COLO829 (cell line): ENCODE results near the gene DAB2.

Experiments
- DNase-seq: peaks from one replicate; pipeline ENCODE4 v3.0.0; 2012; ENCODE audit warnings: low spot score

Gene DAB2

DNA sequence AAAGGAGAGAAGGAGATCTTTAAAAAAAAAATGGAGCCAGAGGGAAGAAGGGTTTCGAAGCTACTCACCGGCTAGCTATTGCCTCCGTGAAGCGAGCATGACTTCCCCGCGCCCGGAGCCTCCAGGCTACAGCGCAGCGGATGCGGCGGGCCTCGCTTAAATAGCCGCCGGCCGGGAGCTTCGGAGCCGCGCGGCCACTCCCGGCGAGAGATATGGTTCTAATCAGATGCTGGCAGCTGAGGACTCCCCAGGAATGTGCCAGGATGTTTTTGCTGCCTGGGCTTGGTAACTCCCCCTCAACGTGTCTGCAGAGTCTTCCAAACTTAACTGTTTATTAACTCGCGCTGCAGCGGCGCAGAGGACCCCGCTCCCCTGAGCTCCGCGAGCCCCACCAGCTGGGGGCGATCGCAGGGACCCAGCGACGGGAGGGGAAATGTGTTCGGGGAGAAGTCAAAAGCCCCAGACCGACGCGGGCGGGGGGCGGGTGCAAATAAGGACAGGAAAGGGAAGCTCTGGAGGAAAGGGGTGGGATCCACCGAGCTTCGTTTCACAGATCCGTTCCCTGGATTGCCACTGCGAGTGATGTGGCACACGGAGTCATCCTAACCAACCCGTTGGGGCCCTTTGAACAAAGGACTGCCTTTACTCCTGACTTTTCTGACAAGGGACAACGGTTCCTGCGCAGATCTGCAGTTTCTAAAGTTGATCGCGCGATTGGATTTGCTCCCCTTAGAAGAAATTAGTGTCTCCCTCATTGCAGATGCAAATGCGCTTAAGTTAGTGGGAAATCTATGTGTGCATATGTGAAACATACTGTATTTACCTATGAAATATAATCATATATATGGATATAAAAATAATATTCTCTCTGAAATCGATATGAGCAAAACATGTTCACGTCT lies at the start of gene DAB2:
Gene DAB2, minus strand, starts transcription at position 245 of the 902 bp plus-strand sequence. CDS start 30,660 bp downstream, outside the sequence.
- peak; percentile 65 for DNase-seq

- no peak for DNase-seq
Measured at GRCh38 chr5:39473156-39473775, 48.5 kb upstream of the DAB2 start.

DNA sequence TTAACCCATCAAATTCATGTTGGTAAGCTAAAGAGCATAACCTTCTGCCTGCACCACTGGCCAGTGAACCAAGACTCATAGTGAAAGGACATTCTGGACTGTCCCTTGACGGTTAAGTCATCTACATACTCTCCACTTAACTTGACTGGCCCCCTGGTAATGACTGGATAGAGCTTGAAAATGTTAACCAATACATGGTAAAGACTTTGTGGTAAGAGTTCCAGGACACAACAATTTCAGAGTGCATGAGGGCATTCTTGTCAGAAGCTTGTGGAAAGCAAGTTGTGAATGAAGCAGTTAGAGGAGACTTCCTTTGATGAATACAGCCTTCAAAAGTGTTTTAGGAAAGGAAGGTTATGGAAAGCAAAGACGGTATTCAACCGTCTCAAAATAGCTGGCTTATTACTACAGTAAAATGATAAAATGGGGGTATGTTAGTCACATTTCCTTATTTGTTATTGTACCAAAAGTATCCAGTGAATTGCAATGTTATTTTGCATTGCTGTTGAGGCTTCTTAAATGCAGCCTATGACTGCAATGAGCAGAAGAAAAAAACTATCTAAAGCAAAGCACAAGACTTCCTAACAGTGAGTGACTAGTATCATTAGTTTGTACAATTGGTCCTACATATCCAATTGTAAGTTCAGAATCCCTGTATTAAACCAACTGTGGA lies 47.2 kb upstream of the DAB2 start:
- no peak for DNase-seq

DNA sequence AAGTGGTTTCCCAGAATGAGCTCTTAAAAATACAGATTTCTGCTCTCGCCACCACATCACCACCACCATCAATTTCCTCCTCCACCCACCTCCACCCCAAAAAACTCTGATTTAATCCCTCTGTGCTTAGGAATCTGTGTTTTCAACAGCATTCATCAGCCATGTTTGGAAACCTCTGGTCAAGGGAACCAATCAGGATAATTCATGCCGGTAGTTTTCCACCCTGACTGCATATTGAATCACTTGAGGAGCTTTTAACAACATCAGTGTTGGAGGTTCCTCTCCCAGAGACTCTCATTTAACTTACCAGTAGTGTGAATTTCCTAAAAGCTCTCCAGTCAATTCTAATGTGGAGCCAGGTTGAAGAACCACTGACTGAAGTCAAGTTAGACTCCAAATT lies 46.0 kb upstream of the DAB2 start:
- DNase-seq, result no peak

DNA sequence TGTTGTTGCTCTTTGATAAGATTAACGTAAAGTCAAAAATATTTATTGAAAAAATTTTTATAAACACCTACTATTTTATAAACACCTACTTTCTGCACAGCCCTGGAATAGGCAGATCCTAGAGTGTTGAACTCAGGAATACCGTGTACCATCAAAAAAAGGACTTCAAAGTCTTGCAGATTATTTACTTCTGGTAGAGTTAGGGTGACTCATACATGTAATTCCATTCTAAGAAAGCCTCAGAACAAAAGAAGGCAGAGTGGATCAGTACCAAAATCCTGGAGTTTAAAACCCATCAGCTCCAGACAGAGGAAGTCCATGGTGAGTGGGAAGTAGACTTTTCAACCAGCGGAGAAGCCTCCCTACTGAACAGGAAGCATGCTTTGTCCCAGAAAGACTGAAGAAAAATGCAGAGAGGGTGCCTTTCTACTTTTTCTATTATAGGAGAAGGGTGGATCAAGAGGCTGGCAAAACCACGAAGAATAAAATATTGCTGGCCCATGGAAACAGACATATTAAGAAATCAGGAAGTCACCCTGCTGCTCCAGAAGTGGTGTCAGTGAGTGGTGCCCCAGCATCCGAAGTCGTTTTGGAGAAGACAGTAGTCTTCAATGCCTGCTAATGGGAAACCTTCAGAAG lies 45.1 kb upstream of the DAB2 start:
- no peak for DNase-seq

DNA sequence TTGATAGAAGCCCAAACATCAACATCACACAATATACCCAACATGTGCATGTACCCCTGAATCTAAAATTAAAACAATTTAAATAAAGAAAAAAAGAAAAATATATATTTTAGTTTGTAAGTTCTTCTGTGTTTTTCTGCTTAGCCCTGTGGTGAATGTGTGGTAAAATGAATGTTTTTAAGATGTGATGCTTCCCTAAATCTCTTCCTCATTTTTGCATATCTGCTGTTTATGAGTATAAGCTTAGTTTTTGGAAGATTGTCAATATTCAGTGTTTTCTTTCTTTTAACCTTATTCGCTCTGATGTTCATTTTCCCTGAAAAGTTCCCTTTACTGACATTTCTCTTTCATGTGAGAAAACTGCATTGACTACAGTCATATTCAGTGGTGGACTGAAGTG lies 44.4 kb upstream of the DAB2 start:
- DNase-seq, result no peak

GRCh38 chr5:39466846-39467245 lies 42.1 kb upstream of the DAB2 start:
- DNase-seq, result no peak

- no peak for DNase-seq
Measured at GRCh38 chr5:39465843-39466242, 41.1 kb upstream of the DAB2 start.

- no peak for DNase-seq
Measured at GRCh38 chr5:39465097-39465496, 40.3 kb upstream of the DAB2 start.

GRCh38 chr5:39464088-39464487 lies 39.3 kb upstream of the DAB2 start:
- DNase-seq, result no peak

DNA sequence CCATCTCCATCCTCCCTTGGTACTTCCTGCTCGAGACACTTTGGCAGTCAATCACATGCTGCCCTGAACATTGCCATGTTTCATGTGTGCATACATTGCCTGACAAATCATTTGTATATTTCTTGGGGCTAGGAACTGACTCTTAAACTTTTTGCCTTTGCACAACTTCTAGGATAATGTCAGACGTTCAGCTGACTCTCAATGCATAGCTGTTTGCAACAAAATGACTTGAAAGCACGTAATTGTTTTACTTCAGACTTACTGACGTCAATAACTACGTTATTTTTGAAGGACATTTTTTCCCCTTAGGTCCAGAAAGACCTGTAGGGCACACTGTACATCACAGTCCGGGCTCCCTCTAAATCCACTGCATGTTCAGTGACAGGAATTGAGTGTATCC lies 37.4 kb upstream of the DAB2 start:
- no peak for DNase-seq

DNA sequence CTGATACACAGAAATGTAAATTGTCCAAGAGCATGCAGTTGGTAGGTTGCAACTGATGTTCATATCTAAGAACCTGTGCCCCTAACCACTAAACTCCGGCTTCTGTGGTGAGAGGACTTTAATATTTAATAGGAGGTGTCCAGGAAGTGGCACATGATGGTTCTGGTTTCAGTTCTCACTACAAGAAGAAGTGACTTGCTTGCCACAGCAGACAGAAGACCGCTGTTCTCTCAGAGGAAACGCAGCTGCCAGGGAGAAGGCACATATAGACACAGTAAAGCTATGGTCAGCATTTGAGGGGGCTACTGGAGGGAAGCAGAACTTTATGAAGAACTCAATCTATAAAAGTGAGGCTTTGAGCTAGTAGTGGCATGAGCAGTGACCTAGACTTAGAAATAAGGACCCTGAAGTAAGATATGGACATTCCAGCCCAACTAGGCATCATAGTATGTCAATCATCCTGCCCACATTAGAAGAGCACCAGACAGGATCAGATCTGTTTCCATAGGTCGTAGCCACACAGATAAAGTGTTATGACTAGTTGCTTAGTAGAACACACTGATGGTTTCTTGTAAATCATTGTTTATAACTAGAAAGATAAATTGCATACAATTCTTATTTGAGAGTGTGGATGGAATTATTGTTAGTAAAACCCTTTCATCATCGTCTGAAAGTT lies 36.4 kb upstream of the DAB2 start:
- no peak for DNase-seq

DNA sequence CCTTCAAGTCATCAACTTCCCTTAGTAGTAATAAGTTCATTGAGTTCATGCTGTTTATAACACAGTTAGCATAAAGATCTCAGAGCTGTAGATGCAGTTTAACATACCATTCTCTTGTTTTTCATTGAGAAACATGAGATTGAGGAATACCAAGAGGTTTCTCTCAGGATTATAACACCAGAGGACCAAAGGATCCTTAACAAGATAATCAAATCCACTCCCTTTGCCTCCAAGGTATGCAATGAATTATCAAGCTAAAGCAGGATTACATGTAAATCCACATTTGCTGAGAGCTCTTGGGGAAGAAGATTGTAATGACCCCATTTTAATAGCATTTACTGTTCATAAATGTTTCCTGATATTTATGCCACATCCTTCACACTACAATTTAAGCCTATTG lies 35.1 kb upstream of the DAB2 start:
- DNase-seq, result no peak

GRCh38 chr5:39459071-39459470 lies 34.3 kb upstream of the DAB2 start:
- DNase-seq, result no peak

- no peak for DNase-seq
Measured at GRCh38 chr5:39455645-39456044, 30.9 kb upstream of the DAB2 start.

DNA sequence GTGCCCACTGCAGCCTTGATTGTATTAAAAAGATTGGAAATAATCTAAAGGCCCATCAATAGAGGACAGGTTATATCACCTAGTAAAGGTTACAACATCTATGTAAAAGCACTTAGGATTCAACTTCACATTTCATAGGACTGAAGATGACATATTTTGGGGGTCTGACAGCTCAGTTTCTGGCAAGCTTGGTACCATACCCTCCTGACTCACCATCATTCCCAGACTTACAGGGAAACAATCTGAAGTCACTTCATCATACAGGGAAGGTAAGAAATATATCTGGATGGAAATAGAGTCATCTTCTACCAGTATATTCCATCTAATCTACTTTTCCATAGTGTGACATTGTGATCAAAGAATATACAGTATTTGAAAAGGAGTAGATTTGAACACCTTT lies 28.8 kb upstream of the DAB2 start:
- DNase-seq, result no peak

GRCh38 chr5:39452846-39453245 lies 28.1 kb upstream of the DAB2 start:
- DNase-seq, result no peak

DNA sequence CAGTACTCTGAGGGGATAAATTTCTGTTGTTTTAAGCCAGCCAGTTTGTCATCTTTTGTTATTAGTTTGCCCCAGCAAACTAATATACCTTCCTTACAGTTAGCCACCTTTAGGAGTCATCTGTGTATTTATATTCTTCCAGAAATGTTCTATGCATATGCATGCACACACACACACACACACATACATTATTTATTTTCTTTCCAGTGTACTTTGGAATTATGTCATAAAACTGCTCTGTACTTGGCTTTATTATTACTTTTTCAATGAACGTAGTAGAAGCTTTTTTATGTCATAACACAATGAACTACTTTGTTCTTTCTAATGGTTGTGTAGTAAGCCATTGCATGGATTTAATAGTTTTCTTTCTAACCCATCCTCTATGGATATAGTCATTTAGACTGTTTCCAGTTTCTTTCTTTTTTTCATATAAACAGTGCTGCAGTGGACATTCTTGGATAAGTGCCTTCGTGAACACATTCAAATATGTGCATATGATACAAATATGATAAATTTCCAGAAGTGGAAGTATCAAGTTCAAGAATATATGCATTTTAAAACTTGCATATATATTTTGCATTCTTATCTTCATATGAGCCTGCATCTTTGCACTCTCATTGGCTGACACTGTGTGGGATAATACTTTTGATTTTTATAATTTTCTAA lies 26.6 kb upstream of the DAB2 start:
- no peak for DNase-seq

- DNase-seq, result no peak
Measured at GRCh38 chr5:39450487-39450886, 25.7 kb upstream of the DAB2 start.

- DNase-seq, result no peak
Measured at GRCh38 chr5:39449591-39449990, 24.8 kb upstream of the DAB2 start.

GRCh38 chr5:39448506-39449128 lies 23.8 kb upstream of the DAB2 start:
- no peak for DNase-seq
